ENCODE measurements around the gene ANKRD11. TPM values are rescaled to one million over a fixed set of nuclear protein-coding genes. Genes with fewer than 3 reads are reported as not detected.

Gene ANKRD11
- total and polyA plus RNA-seq, 2 donors (not counting 3 experiments of a cell fraction or from before 2014, with no cell fraction given), result 55.8 to 191 TPM

- H4K20me1 ChIP-seq (replicated peaks; ENCODE audit: control insufficient read depth, extremely low read depth, insufficient read depth, low read length), result peaks cover 5% of the 10 kb centered on the region
- dilution Hi-C loops (cut with MboI; ENCODE audit: extremely low pct_ligation_motif_present, low sequenced_read_pairs), result no loop called here
- ChIA-PET POLR2A (no interaction called here), CTCF (interaction anchor here (1.0 kb wide), 2 partner anchors 9 to 32 kb away, joined by 3 to 4 read pairs; no protein-coding TSS in a partner anchor)
- H3K27me3 ChIP-seq (ENCODE audit: control insufficient read depth in 2 of 2, insufficient read depth in 2 of 2, low read length in 2 of 2), result no peaks in the 10 kb centered on the region
- FAIRE-seq (peak; percentile 21), DNase-seq (ENCODE audit: low read depth, low spot score) (no peak)
- no peak overlapping the region for H3K9ac ChIP-seq (replicated peaks; ENCODE audit: extremely low read depth, insufficient read depth, low read length)
- no peaks in the 10 kb centered on the region for H3K9me3 ChIP-seq (replicated peaks; ENCODE audit: control insufficient read depth, insufficient read depth, low read length)
- H3K79me2 ChIP-seq (ENCODE audit: control insufficient read depth, insufficient read depth, low read length), result peaks cover 100% of the 10 kb centered on the region
- H3K4me3 ChIP-seq (replicated peaks in 1 of 3; ENCODE audit: insufficient read depth in 1 of 3, low read depth in 1 of 3, low read length in 3 of 3), result no peak overlapping the region
- intact Hi-C loops (cut with micrococcal nuclease), result no loop called here
- H3K27ac ChIP-seq (ENCODE audit: insufficient read depth, low read depth, low read length), result no peak overlapping the region
- H3K4me1 ChIP-seq (ENCODE audit: control insufficient read depth, extremely low read depth, insufficient read depth, low read length), result no peaks in the 10 kb centered on the region
- H3K36me3 ChIP-seq (ENCODE audit: control insufficient read depth in 2 of 2, extremely low read depth in 1 of 2, insufficient read depth in 2 of 2, low read length in 2 of 2), result peaks cover 0 to 3% of the 10 kb centered on the region in 2 experiments
- H2AFZ ChIP-seq (ENCODE audit: low read depth, low read length), result no peak overlapping the region
- BruUV-seq (replicated peaks), result no TSS peak
- no peak for TF ChIP-seq EZH2 (IDR thresholded peaks at IDR 0.05; ENCODE audit: borderline replicate concordance, low read depth, low read length, severe bottlenecking)
- TF ChIP-seq FOS (IDR thresholded peaks at IDR 0.05; ENCODE audit: borderline replicate concordance, insufficient read depth, low read length), result no peak
- TF ChIP-seq MYC (IDR thresholded peaks at IDR 0.05; ENCODE audit: low read depth, low read length), result no peak
- no peaks in the 10 kb centered on the region for H3K9me1 ChIP-seq (replicated peaks; ENCODE audit: control insufficient read depth, extremely low read depth, insufficient read depth, low read length)
- no peak overlapping the region for H3K4me2 ChIP-seq (ENCODE audit: insufficient read depth, low read length)
Measured at GRCh38 chr16:89350701-89351380, 139.5 kb downstream of the ANKRD11 start.

GRCh38 chr16:89349947-89350633 lies 140.3 kb downstream of the ANKRD11 start:
- H3K27ac ChIP-seq (ENCODE audit: insufficient read depth, low read depth, low read length), result no peak overlapping the region
- FAIRE-seq (no peak), DNase-seq (ENCODE audit: low read depth, low spot score) (no peak)
- no peaks in the 10 kb centered on the region for H3K27me3 ChIP-seq (ENCODE audit: control insufficient read depth in 2 of 2, insufficient read depth in 2 of 2, low read length in 2 of 2)
- no peak overlapping the region for H3K4me3 ChIP-seq (replicated peaks in 1 of 3; ENCODE audit: insufficient read depth in 1 of 3, low read depth in 1 of 3, low read length in 3 of 3)
- TF ChIP-seq MYC (IDR thresholded peaks at IDR 0.05; ENCODE audit: low read depth, low read length) (no peak), EZH2 (IDR thresholded peaks at IDR 0.05; ENCODE audit: borderline replicate concordance, low read depth, low read length, severe bottlenecking) (no peak), FOS (IDR thresholded peaks at IDR 0.05; ENCODE audit: borderline replicate concordance, insufficient read depth, low read length) (no peak)
- intact Hi-C loops (cut with micrococcal nuclease) (no loop called here), dilution Hi-C loops (cut with MboI; ENCODE audit: extremely low pct_ligation_motif_present, low sequenced_read_pairs) (no loop called here)
- H3K4me1 ChIP-seq (ENCODE audit: control insufficient read depth, extremely low read depth, insufficient read depth, low read length), result no peaks in the 10 kb centered on the region
- peaks cover 5% of the 10 kb centered on the region for H4K20me1 ChIP-seq (replicated peaks; ENCODE audit: control insufficient read depth, extremely low read depth, insufficient read depth, low read length)
- H2AFZ ChIP-seq (ENCODE audit: low read depth, low read length), result no peak overlapping the region
- CTCF ChIA-PET, result no interaction called here
- POLR2A ChIA-PET, result interaction anchor here (0.6 kb wide), 3 partner anchors 18 to 95 kb away, joined by 3 to 4 read pairs (median 4); no protein-coding TSS in a partner anchor
- H3K4me2 ChIP-seq (ENCODE audit: insufficient read depth, low read length), result no peak overlapping the region
- no peak overlapping the region for H3K9ac ChIP-seq (replicated peaks; ENCODE audit: extremely low read depth, insufficient read depth, low read length)
- H3K9me1 ChIP-seq (replicated peaks; ENCODE audit: control insufficient read depth, extremely low read depth, insufficient read depth, low read length), result no peaks in the 10 kb centered on the region
- H3K36me3 ChIP-seq (ENCODE audit: control insufficient read depth in 2 of 2, extremely low read depth in 1 of 2, insufficient read depth in 2 of 2, low read length in 2 of 2), result peaks cover 0 to 3% of the 10 kb centered on the region in 2 experiments
- no TSS peak for BruUV-seq (replicated peaks)
- no peaks in the 10 kb centered on the region for H3K9me3 ChIP-seq (replicated peaks; ENCODE audit: control insufficient read depth, insufficient read depth, low read length)
- H3K79me2 ChIP-seq (ENCODE audit: control insufficient read depth, insufficient read depth, low read length), result peaks cover 100% of the 10 kb centered on the region
